ENCODE measurements around the gene AATK. TPM values are rescaled to one million over a fixed set of nuclear protein-coding genes. Genes with fewer than 3 reads are reported as not detected.
"Not testable (repeated sequence)": the region's sequence is repeated elsewhere in the genome, so short reads cannot be mapped to it uniquely, and the experiment has no call there.

The AATK gene
- total and polyA plus RNA-seq, 2 experiments from 2014 or later, result 5.7 to 6.3 TPM

DNA sequence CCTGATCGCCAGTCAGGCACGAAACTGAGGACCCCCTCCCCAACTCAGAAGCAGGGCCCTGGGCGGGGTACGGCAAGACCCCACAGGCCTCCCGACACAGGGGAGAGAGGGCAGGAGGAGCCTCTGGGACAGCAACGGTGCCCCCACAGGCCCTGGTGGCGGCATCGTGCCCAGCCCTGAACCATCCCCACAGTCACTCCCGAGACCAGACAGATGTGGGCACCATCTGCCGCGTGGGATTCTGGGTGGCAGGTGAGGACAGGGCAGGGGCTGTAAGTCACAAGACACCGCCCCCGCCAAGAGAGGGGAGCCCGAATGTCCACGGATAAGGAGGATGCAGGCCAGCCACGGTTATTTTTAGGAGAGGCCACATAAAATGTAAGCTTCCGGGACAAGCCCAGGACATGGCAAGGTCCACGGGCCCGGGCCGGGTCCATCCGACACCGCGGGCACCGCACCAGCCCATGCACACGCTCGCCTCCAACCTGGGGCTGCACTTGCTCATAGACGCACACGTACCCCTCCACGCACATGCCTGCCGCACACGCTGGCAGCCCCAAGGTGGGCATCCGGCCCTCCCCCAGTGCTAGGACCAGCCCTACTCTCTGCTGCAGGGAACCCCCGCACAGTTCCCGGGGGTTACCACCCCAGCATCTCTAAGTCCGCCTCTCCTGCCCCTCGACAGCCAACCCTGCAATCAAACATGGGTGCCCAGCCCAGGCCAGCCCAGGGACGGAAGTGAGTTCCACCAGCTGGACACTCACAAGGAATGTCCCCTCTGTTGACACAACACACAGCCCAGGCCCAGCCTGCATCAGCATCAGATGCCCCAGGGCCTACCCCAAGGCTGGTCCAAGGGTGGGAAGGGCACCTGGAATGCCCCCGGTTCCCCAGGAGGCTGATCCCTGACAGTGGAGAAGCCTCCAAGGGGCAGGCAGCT, 8.9 kb downstream of the AATK start:
- 96% methylated on average over 38 of the region's 38 CpGs for WGBS (ENCODE audit: low lambda C conversion rate, missing lambda C conversion rate)

DNA sequence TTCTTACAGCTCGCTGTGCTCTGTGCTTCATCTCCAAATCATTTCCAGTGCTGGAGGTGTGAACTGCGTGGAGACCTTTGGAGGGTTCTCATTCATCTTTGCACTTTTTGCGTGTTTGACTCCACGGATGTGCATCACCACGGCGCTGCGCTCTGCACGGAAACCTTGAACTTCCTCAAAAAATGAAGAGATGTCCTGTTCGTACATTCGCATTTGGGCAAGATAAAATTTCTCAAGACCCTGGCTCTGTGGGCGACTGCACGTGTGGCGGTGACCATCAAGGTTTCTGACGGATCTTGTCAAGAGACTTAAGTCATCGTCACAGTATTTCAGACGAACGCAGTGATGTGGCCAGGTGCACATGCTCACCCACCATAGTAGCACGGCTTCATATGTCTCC, 11.1 kb downstream of the AATK start:
- Histone ChIP-seq H3K9me2 (replicated peaks; ENCODE audit: insufficient read depth) (no peaks in the 10 kb centered on the region), H3K4me1 (ENCODE audit: insufficient read depth) (no peaks in the 10 kb centered on the region), H3K27me3 (no peaks in the 10 kb centered on the region), H3K27ac (no peak overlapping the region), H3K4me3 (no peak overlapping the region), H3K36me3 (replicated peaks; ENCODE audit: insufficient read depth, low read depth) (no peaks in the 10 kb centered on the region), H3K9me3 (ENCODE audit: low read depth) (no peaks in the 10 kb centered on the region), H2AFZ (no peak overlapping the region), H3K4me2 (no peak overlapping the region), H3K79me2 (no peaks in the 10 kb centered on the region), H4K20me1 (ENCODE audit: insufficient read depth, poor library complexity, severe bottlenecking) (no peaks in the 10 kb centered on the region)
- TF ChIP-seq EZH2 (IDR thresholded peaks at IDR 0.05; ENCODE audit: borderline replicate concordance) (no peak), EZH2phosphoT487 (IDR thresholded peaks at IDR 0.05; ENCODE audit: low read depth, severe bottlenecking, unreplicated experiment) (no peak)
- TF ChIP-seq, protein P1, sequence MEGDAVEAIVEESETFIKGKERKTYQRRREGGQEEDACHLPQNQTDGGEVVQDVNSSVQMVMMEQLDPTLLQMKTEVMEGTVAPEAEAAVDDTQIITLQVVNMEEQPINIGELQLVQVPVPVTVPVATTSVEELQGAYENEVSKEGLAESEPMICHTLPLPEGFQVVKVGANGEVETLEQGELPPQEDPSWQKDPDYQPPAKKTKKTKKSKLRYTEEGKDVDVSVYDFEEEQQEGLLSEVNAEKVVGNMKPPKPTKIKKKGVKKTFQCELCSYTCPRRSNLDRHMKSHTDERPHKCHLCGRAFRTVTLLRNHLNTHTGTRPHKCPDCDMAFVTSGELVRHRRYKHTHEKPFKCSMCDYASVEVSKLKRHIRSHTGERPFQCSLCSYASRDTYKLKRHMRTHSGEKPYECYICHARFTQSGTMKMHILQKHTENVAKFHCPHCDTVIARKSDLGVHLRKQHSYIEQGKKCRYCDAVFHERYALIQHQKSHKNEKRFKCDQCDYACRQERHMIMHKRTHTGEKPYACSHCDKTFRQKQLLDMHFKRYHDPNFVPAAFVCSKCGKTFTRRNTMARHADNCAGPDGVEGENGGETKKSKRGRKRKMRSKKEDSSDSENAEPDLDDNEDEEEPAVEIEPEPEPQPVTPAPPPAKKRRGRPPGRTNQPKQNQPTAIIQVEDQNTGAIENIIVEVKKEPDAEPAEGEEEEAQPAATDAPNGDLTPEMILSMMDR (IDR thresholded peaks at IDR 0.05; ENCODE audit: poor library complexity), result no peak
- DNase-seq (ENCODE audit: low spot score), result no peak
- WGBS (ENCODE audit: low lambda C conversion rate, missing lambda C conversion rate), result 94% methylated on average over 18 of the region's 18 CpGs

More for the DNA sequence above, 8.9 kb downstream of the AATK start:
- TF ChIP-seq EZH2phosphoT487 (IDR thresholded peaks at IDR 0.05; ENCODE audit: low read depth, severe bottlenecking, unreplicated experiment) (no peak), EZH2 (IDR thresholded peaks at IDR 0.05; ENCODE audit: borderline replicate concordance) (no peak)
- TF ChIP-seq, protein P1 (IDR thresholded peaks at IDR 0.05; ENCODE audit: poor library complexity), result no peak
- Histone ChIP-seq H3K27me3 (no peaks in the 10 kb centered on the region), H3K36me3 (replicated peaks; ENCODE audit: insufficient read depth, low read depth) (no peaks in the 10 kb centered on the region), H3K9me3 (ENCODE audit: low read depth) (no peaks in the 10 kb centered on the region), H3K79me2 (no peaks in the 10 kb centered on the region), H4K20me1 (ENCODE audit: insufficient read depth, poor library complexity, severe bottlenecking) (no peaks in the 10 kb centered on the region), H3K9me2 (replicated peaks; ENCODE audit: insufficient read depth) (no peaks in the 10 kb centered on the region), H3K4me2 (no peak overlapping the region), H2AFZ (no peak overlapping the region), H3K4me1 (ENCODE audit: insufficient read depth) (no peaks in the 10 kb centered on the region), H3K27ac (no peak overlapping the region), H3K4me3 (no peak overlapping the region)
- DNase-seq (ENCODE audit: low spot score), result no peak

DNA sequence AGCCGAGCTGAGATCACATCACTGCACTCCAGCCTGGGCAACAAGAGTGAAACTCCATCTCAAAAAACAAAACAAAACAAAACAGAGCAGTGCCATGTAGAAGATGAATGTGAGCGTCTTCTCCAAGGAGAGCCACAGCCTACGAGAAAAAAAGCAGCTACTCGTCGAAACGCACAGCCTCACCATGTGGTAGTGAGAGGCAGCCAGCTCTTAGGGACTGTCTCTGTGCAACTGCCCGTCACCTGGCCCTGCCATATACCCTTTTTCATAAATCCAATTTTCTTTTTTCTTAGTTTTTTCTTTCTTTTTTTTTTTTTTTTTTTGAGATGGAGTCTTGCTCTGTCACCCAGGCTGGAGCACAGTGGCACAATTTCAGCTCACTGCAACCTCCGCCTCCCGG, 12.0 kb downstream of the AATK start:
- not testable (repeated sequence) for H3K27me3 ChIP-seq; H3K4me2 ChIP-seq; H3K79me2 ChIP-seq; H4K20me1 ChIP-seq (ENCODE audit: insufficient read depth, poor library complexity, severe bottlenecking); H3K9me3 ChIP-seq (ENCODE audit: low read depth); H3K4me1 ChIP-seq (ENCODE audit: insufficient read depth); H3K36me3 ChIP-seq (replicated peaks; ENCODE audit: insufficient read depth, low read depth); H3K4me3 ChIP-seq; H2AFZ ChIP-seq; DNase-seq (ENCODE audit: low spot score); H3K27ac ChIP-seq; H3K9me2 ChIP-seq (replicated peaks; ENCODE audit: insufficient read depth)
- 92% methylated on average over 9 of the region's 9 CpGs for WGBS (ENCODE audit: low lambda C conversion rate, missing lambda C conversion rate)

DNA sequence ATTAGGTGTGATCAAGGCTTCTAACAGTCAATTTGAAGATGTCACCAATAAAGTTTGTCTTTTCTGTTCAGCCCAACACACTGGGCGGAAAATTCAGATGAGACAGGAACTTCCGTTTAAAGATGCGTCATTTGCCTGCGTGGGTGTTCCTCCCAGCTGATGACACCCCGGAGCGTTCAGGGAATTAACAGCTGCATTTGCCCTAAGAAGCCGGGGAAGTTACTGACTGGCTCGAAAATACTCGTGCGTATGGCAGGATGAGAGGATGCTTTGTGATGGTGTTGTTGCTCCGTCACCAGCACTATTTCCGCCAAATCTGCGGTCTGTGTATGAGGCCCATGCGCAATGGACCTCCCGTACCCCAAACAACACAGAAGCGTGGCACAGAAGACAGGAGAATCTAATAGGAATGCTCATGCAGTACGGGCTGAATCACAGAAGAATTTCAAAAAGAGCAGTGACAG, 12.6 kb downstream of the AATK start:
- H3K79me2 ChIP-seq, result no peaks in the 10 kb centered on the region
- no peak for DNase-seq (ENCODE audit: low spot score)
- WGBS (ENCODE audit: low lambda C conversion rate, missing lambda C conversion rate), result 90% methylated on average over 17 of the region's 17 CpGs
- H4K20me1 ChIP-seq (ENCODE audit: insufficient read depth, poor library complexity, severe bottlenecking), result no peaks in the 10 kb centered on the region
- H3K4me1 ChIP-seq (ENCODE audit: insufficient read depth), result no peaks in the 10 kb centered on the region
- H3K4me3 ChIP-seq, result no peak overlapping the region
- no peaks in the 10 kb centered on the region for H3K9me2 ChIP-seq (replicated peaks; ENCODE audit: insufficient read depth)
- H3K4me2 ChIP-seq, result no peak overlapping the region
- no peak overlapping the region for H3K27ac ChIP-seq
- H3K36me3 ChIP-seq (replicated peaks; ENCODE audit: insufficient read depth, low read depth), result no peaks in the 10 kb centered on the region
- no peaks in the 10 kb centered on the region for H3K27me3 ChIP-seq
- H3K9me3 ChIP-seq (ENCODE audit: low read depth), result no peaks in the 10 kb centered on the region
- no peak overlapping the region for H2AFZ ChIP-seq
- TF ChIP-seq, protein P1 (IDR thresholded peaks at IDR 0.05; ENCODE audit: poor library complexity), result no peak
- no peak for TF ChIP-seq EZH2phosphoT487 (IDR thresholded peaks at IDR 0.05; ENCODE audit: low read depth, severe bottlenecking, unreplicated experiment)

All from hepatocyte (in vitro differentiated cells).